Muscle layer of duodenum (tissue), 2 donors: ENCODE measurements around the gene LRP2.

Experiments
- H3K27ac ChIP-seq: one replicate; pipeline ENCODE4 v1.7.0; 2013; ENCODE audit warnings: mild to moderate bottlenecking, low read length
- H3K27me3 ChIP-seq: one replicate; pipeline ENCODE4 v1.7.0; 2013; ENCODE audit warnings: low read depth, mild to moderate bottlenecking, control low read depth, low read length
- H3K36me3 ChIP-seq, 2 donors: one replicate each; pipeline ENCODE4 v1.7.0; 2013; ENCODE audit warnings: low read length in 2 of 2, control low read depth in 1 of 2, mild to moderate bottlenecking in 1 of 2; ENCODE audit not compliant: insufficient read depth in 2 of 2, control insufficient read depth in 1 of 2
- H3K4me1 ChIP-seq, 2 donors: one replicate each; pipeline ENCODE4 v1.7.0; 2013; ENCODE audit warnings: low read length in 2 of 2, mild to moderate bottlenecking in 2 of 2, control low read depth in 1 of 2, moderate library complexity in 1 of 2; ENCODE audit not compliant: insufficient read depth in 2 of 2, control insufficient read depth in 1 of 2
- H3K4me3 ChIP-seq, 2 donors: one replicate each; pipeline ENCODE4 v1.7.0; 2013; ENCODE audit warnings: low read length in 2 of 2, low read depth in 1 of 2, mild to moderate bottlenecking in 1 of 2
- H3K9me3 ChIP-seq, 2 donors: one replicate each; pipeline ENCODE4 v1.7.0; 2013; ENCODE audit warnings: low read length in 2 of 2, control low read depth in 1 of 2, mild to moderate bottlenecking in 1 of 2; ENCODE audit not compliant: control insufficient read depth in 1 of 2
- donor health status: healthy.

The LRP2 gene

GRCh38 chr2:169229590-169229989, 132.7 kb downstream of the LRP2 start:
- Histone ChIP-seq H3K36me3 (no peaks in the 10 kb centered on the region), H3K4me3 (no peak overlapping the region), H3K27ac (no peak overlapping the region), H3K9me3 (no peaks in the 10 kb centered on the region), H3K27me3 (no peaks in the 10 kb centered on the region), H3K4me1 (no peaks in the 10 kb centered on the region)

DNA sequence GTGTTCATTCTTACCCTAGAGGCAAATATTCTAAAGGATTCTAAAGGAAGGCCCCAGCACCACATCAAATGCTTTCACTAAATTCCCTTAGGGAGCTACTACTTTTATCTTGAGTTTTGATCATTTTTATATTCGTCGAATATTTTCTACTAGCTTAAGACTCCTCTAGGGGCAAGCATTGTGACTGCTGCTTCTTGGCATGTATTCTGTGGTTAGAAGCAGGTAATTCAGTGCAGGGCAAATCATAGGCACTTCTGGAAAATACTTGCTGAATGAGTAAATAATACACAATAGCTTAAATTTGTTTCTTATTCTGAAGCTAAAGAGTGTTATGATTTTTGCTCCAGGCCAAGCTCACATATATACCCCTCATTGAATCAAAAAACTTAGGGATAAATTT, 136.4 kb downstream of the LRP2 start:
- Histone ChIP-seq H3K36me3 (no peaks in the 10 kb centered on the region), H3K27me3 (no peaks in the 10 kb centered on the region), H3K4me3 (no peak overlapping the region), H3K4me1 (no peaks in the 10 kb centered on the region), H3K27ac (no peak overlapping the region), H3K9me3 (no peaks in the 10 kb centered on the region)

GRCh38 chr2:169225233-169225750, 137.0 kb downstream of the LRP2 start:
- Histone ChIP-seq H3K9me3 (no peaks in the 10 kb centered on the region), H3K36me3 (no peaks in the 10 kb centered on the region)

DNA sequence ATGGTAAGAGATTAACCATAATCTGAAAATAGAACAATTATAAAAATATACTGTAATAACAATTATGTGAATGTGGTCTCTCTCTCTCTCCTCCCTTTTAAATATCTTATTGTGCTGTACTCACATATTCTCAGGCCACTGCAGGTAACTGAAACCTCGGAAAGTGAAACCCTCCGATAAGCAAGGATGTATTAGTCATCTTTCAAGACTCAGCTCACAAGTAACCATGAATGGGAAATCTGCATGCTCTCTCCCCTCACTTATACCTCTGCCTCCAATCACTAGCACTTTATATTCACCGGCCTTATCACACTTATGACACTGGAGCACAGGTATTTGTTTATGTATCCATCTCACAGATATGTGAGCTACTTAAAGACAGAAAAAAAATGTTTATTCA, 139.7 kb downstream of the LRP2 start:
- Histone ChIP-seq H3K9me3 (no peaks in the 10 kb centered on the region), H3K36me3 (no peaks in the 10 kb centered on the region), H3K27ac (no peak overlapping the region), H3K4me1 (no peaks in the 10 kb centered on the region), H3K27me3 (no peaks in the 10 kb centered on the region), H3K4me3 (no peak overlapping the region)

More at GRCh38 chr2:169225233-169225750, 137.0 kb downstream of the LRP2 start:
- Histone ChIP-seq H3K27me3 (no peaks in the 10 kb centered on the region), H3K4me3 (no peak overlapping the region), H3K27ac (no peak overlapping the region), H3K4me1 (no peaks in the 10 kb centered on the region)

GRCh38 chr2:169221745-169222369, 140.5 kb downstream of the LRP2 start:
- H3K4me1 ChIP-seq, result no peaks in the 10 kb centered on the region
- no peak overlapping the region for H3K4me3 ChIP-seq
- H3K27ac ChIP-seq, result no peak overlapping the region
- no peaks in the 10 kb centered on the region for H3K9me3 ChIP-seq
- H3K27me3 ChIP-seq, result no peaks in the 10 kb centered on the region
- H3K36me3 ChIP-seq, result no peaks in the 10 kb centered on the region

DNA sequence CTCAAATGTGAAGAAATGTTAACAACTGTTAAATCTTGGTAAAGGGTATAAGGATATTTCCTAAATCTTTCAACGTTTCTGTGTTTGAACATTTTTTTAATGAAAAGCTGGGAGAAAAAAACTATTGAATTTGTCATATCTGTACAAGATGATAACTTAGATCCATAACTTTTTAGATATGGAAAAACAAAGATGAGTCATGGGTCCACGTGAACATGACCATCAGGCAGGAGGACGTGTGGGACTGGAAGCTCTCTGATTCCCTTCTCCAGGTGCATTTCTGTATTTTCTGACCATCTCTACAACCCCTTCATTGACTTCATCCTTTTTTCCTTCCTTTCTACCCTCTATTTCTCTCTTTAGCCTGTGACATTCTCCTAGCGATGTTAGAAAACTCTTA, 151.4 kb downstream of the LRP2 start:
- H3K4me3 ChIP-seq, result no peak overlapping the region
- H3K9me3 ChIP-seq, result no peaks in the 10 kb centered on the region
- no peaks in the 10 kb centered on the region for H3K27me3 ChIP-seq
- H3K27ac ChIP-seq, result no peak overlapping the region
- H3K36me3 ChIP-seq, result no peaks in the 10 kb centered on the region
- H3K4me1 ChIP-seq, result no peaks in the 10 kb centered on the region

GRCh38 chr2:169208026-169208425, 154.3 kb downstream of the LRP2 start:
- no peaks in the 10 kb centered on the region for H3K9me3 ChIP-seq
- no peak overlapping the region for H3K27ac ChIP-seq
- no peaks in the 10 kb centered on the region for H3K36me3 ChIP-seq
- no peaks in the 10 kb centered on the region for H3K4me1 ChIP-seq
- no peak overlapping the region for H3K4me3 ChIP-seq
- H3K27me3 ChIP-seq, result no peaks in the 10 kb centered on the region

DNA sequence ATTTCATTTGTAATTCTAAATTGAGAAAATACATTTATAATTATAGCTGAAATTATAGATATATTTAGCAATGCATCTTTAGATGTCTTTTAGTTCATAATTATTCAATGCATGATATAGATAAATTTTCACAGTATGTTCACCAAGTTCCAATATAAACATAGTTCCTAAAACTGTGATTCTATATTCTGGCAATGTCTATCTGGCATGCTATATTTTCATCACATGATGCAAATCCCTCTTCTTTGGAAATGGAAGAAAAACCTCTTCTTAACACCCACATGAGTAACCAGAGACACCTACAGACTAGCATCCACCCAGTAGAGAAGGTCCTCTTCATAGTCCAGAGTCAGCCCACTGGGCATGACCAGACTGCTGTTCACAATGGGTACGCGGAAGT, 157.2 kb downstream of the LRP2 start:
- H3K27ac ChIP-seq, result no peak overlapping the region
- H3K36me3 ChIP-seq, result no peaks in the 10 kb centered on the region
- no peaks in the 10 kb centered on the region for H3K27me3 ChIP-seq
- no peaks in the 10 kb centered on the region for H3K4me1 ChIP-seq
- no peaks in the 10 kb centered on the region for H3K9me3 ChIP-seq
- H3K4me3 ChIP-seq, result no peak overlapping the region

DNA sequence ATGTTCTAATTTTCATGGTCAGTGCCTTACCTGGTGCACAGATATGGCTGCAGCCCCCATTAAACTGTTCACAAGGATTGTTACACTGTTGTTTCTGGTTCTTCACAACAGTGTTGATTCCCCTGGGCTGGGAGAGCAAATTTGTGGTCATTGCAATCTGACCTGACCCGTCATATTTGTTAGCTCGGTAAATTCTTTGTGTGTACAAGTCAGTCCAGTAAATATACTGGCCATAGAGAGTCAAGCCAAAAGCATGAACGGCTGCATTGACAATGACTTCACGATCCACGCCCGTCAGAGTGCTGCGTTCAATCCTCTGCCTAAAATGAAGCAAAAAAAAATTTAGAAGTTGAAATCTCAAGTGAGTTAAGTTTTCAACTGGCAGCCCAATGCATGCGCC, 158.4 kb downstream of the LRP2 start:
- Histone ChIP-seq H3K4me3 (no peak overlapping the region), H3K9me3 (no peaks in the 10 kb centered on the region), H3K36me3 (no peaks in the 10 kb centered on the region), H3K27me3 (no peaks in the 10 kb centered on the region), H3K27ac (no peak overlapping the region), H3K4me1 (no peaks in the 10 kb centered on the region)

GRCh38 chr2:169200756-169201155, 161.6 kb downstream of the LRP2 start:
- Histone ChIP-seq H3K27ac (no peak overlapping the region), H3K27me3 (no peaks in the 10 kb centered on the region), H3K4me1 (no peaks in the 10 kb centered on the region), H3K36me3 (no peaks in the 10 kb centered on the region), H3K4me3 (no peak overlapping the region), H3K9me3 (no peaks in the 10 kb centered on the region)

DNA sequence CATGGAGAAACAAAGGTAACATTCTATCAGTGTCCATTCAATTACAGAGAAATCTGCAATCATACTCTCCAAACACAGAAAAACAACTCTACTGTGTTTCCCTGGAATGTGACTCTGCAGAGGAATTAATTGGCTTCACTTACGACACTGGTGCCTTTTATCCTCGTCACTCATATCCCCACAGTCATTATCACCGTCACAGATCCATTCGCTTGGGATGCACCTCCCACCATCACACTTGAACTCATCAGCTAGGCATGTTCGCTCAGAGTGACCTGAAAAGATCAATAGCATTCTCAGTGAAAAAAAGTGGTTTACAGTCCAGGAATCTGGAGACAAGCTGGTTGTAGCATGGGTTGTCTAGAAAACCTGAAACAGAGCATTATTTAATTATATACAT, 168.7 kb downstream of the LRP2 start:
- H3K27ac ChIP-seq, result no peak overlapping the region
- no peaks in the 10 kb centered on the region for H3K4me1 ChIP-seq
- H3K9me3 ChIP-seq, result no peaks in the 10 kb centered on the region
- H3K27me3 ChIP-seq, result no peaks in the 10 kb centered on the region
- no peaks in the 10 kb centered on the region for H3K36me3 ChIP-seq
- H3K4me3 ChIP-seq, result no peak overlapping the region

DNA sequence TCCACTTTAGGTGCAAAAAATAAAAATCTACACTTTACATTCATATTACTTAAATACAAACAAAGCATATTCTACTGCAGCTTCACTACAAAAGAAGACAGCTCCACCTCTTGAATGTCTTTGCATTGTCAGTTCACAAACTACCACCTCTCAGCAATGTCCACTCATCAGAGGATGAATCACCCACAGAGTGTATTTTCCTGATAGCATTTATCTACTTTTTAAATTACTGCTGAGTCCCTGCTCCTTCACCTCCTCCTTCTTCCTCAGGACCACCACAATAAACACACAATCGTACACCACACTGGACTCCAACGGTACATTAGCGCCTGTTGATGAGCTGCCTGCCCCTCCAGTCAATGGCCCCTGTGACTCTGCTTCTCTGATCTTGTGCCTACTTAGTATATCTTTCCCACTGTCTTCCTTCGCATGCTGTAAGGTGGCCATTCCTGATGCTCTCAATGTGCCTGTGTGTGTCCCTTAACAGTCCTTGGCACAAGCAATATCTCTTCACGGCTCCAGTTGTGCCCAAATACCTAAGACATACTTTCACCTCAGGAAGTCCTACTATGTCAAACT, 172.0 kb downstream of the LRP2 start:
- no peaks in the 10 kb centered on the region for H3K27me3 ChIP-seq
- H3K4me3 ChIP-seq, result no peak overlapping the region
- no peaks in the 10 kb centered on the region for H3K4me1 ChIP-seq
- no peaks in the 10 kb centered on the region for H3K9me3 ChIP-seq
- H3K36me3 ChIP-seq, result no peaks in the 10 kb centered on the region
- no peak overlapping the region for H3K27ac ChIP-seq
